Heart right ventricle (tissue), 16 donors: ENCODE measurements around the gene CLEC16A. TPM values are rescaled to one million over a fixed set of nuclear protein-coding genes. Genes with fewer than 3 reads are reported as not detected.
A peak's percentile ranks its signal among the peaks of the same experiment; 100 is the strongest.
"Not testable (repeated sequence)": the region's sequence is repeated elsewhere in the genome, so short reads cannot be mapped to it uniquely, and the experiment has no call there.

Experiments
- ATAC-seq, 8 donors: fragments of 200-7000 bp; cut with Tn5 transposase; one replicate each; pipeline ENCODE4 v1.9.1; 2020; ENCODE audit warnings: mild to moderate bottlenecking in 8 of 8, moderate library complexity in 8 of 8, moderate number of reproducible peaks in 1 of 8
- DNase-seq, 2 donors: peaks; one replicate each; pipeline ENCODE4 v3.0.0-alpha.2; 2020
- H3K27ac ChIP-seq, 10 donors: fragments of 200-600 bp; sonication (generic) in 2 of 10; one replicate each; pipeline versions ENCODE4 v1.5.0 to v1.8.0; 2020 to 2022; ENCODE audit warnings: mild to moderate bottlenecking in 3 of 10
- H3K27me3 ChIP-seq, 7 donors: fragments of 200-600 bp; one replicate each; pipeline ENCODE4 v1.8.0; 2021 to 2022; ENCODE audit warnings: mild to moderate bottlenecking in 2 of 7
- H3K36me3 ChIP-seq, 9 donors: fragments of 200-600 bp; sonication (generic) in 1 of 9; one replicate each; pipeline versions ENCODE4 v1.5.0 to v1.8.0; 2020 to 2022; ENCODE audit warnings: mild to moderate bottlenecking in 2 of 9
- H3K4me1 ChIP-seq, 9 donors: fragments of 200-600 bp; sonication (generic) in 1 of 9; one replicate each; pipeline versions ENCODE4 v1.5.0 to v1.8.0; 2020 to 2022; ENCODE audit warnings: mild to moderate bottlenecking in 4 of 9
- H3K4me3 ChIP-seq, 10 donors: fragments of 200-600 bp; sonication (generic) in 2 of 10; one replicate each; pipeline versions ENCODE4 v1.5.0 to v1.8.0; 2020 to 2022; ENCODE audit warnings: mild to moderate bottlenecking in 7 of 10, moderate library complexity in 2 of 10
- H3K9me3 ChIP-seq, 11 donors: fragments of 200-600 bp in 10 of 11; sonication (generic) in 2 of 11; one replicate each; pipeline versions ENCODE4 v1.5.0 to v1.8.0; 2013 to 2022; ENCODE audit warnings: mild to moderate bottlenecking in 2 of 11, control low read depth in 1 of 11, moderate library complexity in 1 of 11
- WGBS, 2 donors: extraction: QIAGEN DNeasy Blood & Tissue Kit; methylation state at CpG; one replicate each; pipeline ENCODE4 v1.1.7; 2013; ENCODE audit warnings: inconsistent platforms in 1 of 2; 5-methylcytosine and 5-hydroxymethylcytosine counted together
- intact Hi-C, 10 donors: fragments of 100-400 bp; cut with DNase I; formaldehyde crosslinking; loops; one replicate each; pipeline versions ENCODE4 v1.11.1 to v1.14.2; 2022
- polyA plus RNA-seq, 2 donors: library from polyadenylated mRNA; stranded (reverse); fragments of 200-250 nt; gene quantifications; one replicate each; pipeline ENCODE4 v1.2.3, GENCODE V29; 2013
- total RNA-seq, 10 donors: library from RNA; stranded (reverse); fragmentation: NEBNext Ultra II Directional in 3 of 10; extraction: Animal tissue kit (Norgen Biotek cat#: 25700) in 3 of 10; gene quantifications; one replicate each; pipeline versions ENCODE4 v1.2.1 to v1.2.4, GENCODE V29; 2021 to 2023
- TF ChIP-seq, protein P1 (sequence below), 9 donors: fragments of 200-600 bp; sonication (generic) in 2 of 9; IDR thresholded peaks; one replicate each; pipeline versions ENCODE4 v1.5.0 to v1.8.0; 2021 to 2022; ENCODE audit warnings: antibody characterized with exemption in 9 of 9, mild to moderate bottlenecking in 5 of 9, moderate library complexity in 1 of 9
- donor health status: Arrhythmogenic right ventricular cardiomyopathy.
- donor health status: ischemic (EF 13 %, LVEDD 7.1; RV severe dilation, severe dysfunction).
- donor health status: healthy with polysubstance abuse.
- donor health status: DM: no; HTN: yes; CAD: no.
- donor health status: DM: no; HTN: no; CAD: no.
- donor health status: ischemic (EF 25% LVEDD 6.9; RV normal size, moderate dysfunction).
- donor health status: ischemic (EF 25% LVEDD 5.7; RV mildly dilated, moderate dysfunction).
- donor health status: healthy.
- donor health status: DM: yes; HTN: yes; CAD: no.
- donor health status: Ischemic cardiomyopathy.
- donor health status: ischemic (EF 35%, LVEDD 5.7; RV mildly dilated, moderate dysfunction).
- donor health status: nonischemic (EF 11% LVEDD 7.7; RV severe dilation, severe dysfunction).
- donor health status: DM: yes; HTN: yes; CAD: no.
- donor health status: PGD.
- donor health status: ischemic (EF 29% LVEDD 5.4; RV normal size, mild dysfunction).
- donor health status: nonischemic (EF 23%, LVEDD 6.1; RV moderate dilation, normal function).

The CLEC16A gene
- total and polyA plus RNA-seq, 12 donors: 12.1 to 30.8 (median 23.0) TPM

DNA sequence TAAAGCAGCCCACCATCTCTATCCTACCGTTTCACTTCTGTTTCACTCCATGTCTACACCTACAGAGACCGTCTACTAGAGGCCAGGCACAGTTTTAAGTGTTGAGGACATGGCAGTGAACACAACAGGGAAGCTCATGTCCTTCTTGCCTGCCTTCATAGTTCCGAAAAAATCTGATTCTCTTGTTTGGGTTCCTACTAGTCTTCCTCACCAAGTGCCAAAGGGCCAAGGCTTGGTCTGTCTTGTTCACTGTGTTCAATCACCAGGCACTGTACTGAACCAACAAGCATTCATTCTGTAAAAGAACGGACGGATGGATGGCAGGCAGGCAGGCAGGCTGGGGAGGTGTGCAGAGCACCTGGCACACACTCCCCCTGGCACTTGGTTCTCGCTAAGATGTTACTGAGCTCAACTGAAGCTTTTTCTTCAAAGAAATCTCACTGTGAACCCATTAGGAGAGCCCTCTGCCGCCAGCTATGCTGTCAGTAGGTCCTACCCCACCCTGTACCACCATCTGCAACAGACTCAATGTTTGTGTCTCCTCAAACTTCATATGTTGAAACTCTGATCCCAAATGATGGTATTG, 4.6 kb upstream of the CLEC16A start:
- H3K27ac ChIP-seq: peak overlapping the region in 9 of 10 donors; percentile 1 to 94 (median 90)
- no peaks in the 10 kb centered on the region for H3K27me3 ChIP-seq
- H3K4me3 ChIP-seq: peak overlapping the region in 9 of 10 donors; percentile 50 to 89 (median 82)
- 72 to 81% methylated on average over 7 of the region's 7 CpGs for WGBS, 2 donors
- DNase-seq (no peak), ATAC-seq (no peak)
- intact Hi-C loops: loop anchor here in 2 of 10 donors (5.0 to 10.0 kb wide), 2 partner anchors 112 to 615 kb away; no protein-coding TSS in a partner anchor
- no peaks in the 10 kb centered on the region for H3K9me3 ChIP-seq
- H3K36me3 ChIP-seq: peaks cover 0 to 11% (median 0%) of the 10 kb centered on the region in 9 donors
- TF ChIP-seq, protein P1, sequence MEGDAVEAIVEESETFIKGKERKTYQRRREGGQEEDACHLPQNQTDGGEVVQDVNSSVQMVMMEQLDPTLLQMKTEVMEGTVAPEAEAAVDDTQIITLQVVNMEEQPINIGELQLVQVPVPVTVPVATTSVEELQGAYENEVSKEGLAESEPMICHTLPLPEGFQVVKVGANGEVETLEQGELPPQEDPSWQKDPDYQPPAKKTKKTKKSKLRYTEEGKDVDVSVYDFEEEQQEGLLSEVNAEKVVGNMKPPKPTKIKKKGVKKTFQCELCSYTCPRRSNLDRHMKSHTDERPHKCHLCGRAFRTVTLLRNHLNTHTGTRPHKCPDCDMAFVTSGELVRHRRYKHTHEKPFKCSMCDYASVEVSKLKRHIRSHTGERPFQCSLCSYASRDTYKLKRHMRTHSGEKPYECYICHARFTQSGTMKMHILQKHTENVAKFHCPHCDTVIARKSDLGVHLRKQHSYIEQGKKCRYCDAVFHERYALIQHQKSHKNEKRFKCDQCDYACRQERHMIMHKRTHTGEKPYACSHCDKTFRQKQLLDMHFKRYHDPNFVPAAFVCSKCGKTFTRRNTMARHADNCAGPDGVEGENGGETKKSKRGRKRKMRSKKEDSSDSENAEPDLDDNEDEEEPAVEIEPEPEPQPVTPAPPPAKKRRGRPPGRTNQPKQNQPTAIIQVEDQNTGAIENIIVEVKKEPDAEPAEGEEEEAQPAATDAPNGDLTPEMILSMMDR (IDR thresholded peaks at IDR 0.05): no peak
- H3K4me1 ChIP-seq: peaks cover 30 to 85% (median 80%) of the 10 kb centered on the region in 9 donors

GRCh38 chr16:10940501-10941079, 3.8 kb upstream of the CLEC16A start:
- ATAC-seq: no peak
- Histone ChIP-seq H3K9me3 (no peaks in the 10 kb centered on the region), H3K4me1 (peaks cover 32 to 85% (median 79%) of the 10 kb centered on the region in 9 donors), H3K27me3 (no peaks in the 10 kb centered on the region), H3K4me3 (peak overlapping the region; percentile 50 to 89 (median 80)), H3K36me3 (peaks cover 0 to 11% (median 0%) of the 10 kb centered on the region in 9 donors), H3K27ac (peak overlapping the region; percentile 7 to 94 (median 90))
- TF ChIP-seq, protein P1 (IDR thresholded peaks at IDR 0.05): no peak
- intact Hi-C loops: loop anchor here in 1 of 10 donors (5.0 kb wide), 1 partner anchor 113 kb away; no protein-coding TSS in a partner anchor
- no peak for DNase-seq
- WGBS, 2 donors: 19 to 23% methylated on average over 8 of the region's 8 CpGs

GRCh38 chr16:10941127-10941933, 3.0 kb upstream of the CLEC16A start:
- Histone ChIP-seq H3K36me3 (peaks cover 0 to 3% (median 0%) of the 10 kb centered on the region in 9 donors), H3K4me1 (peaks cover 38 to 85% (median 79%) of the 10 kb centered on the region in 9 donors), H3K27ac (peak overlapping the region; percentile 7 to 94 (median 90)), H3K27me3 (no peaks in the 10 kb centered on the region), H3K9me3 (no peaks in the 10 kb centered on the region), H3K4me3 (peak overlapping the region; percentile 50 to 89 (median 80))
- intact Hi-C loops: loop anchor here in 1 of 10 donors (5.0 kb wide), 1 partner anchor 114 kb away; no protein-coding TSS in a partner anchor
- DNase-seq (no peak), ATAC-seq (peak in 3 of 8 donors; percentile 0 to 8 (median 1))
- WGBS, 2 donors: 3% methylated on average over 32 to 33 of the region's 36 CpGs
- TF ChIP-seq, protein P1 (IDR thresholded peaks at IDR 0.05): no peak

DNA sequence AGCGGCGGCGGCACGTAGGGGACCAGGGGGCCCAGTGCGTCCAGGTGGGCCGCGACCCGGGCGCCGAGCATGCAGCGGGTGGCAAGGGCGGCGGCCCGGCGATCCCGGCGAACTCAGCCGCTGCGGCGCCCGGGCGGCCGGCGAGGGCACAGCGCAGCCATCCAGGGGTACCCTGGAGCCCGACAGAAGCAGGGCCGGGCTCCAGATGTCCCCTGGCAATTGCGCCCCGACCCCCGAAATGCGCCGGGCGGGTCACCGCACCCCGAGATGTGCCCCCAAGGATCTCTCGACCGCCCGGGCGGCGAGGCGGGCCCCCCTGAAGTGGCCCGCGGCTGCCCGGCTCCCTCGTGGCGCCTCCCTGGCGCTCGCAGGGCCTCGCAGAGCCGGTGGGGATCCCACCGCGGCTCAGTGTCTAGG, 2.4 kb upstream of the CLEC16A start:
- 0 to 1% methylated on average over 44 to 52 of the region's 52 CpGs for WGBS, 2 donors
- H3K4me1 ChIP-seq: peaks cover 34 to 84% (median 77%) of the 10 kb centered on the region in 9 donors
- ATAC-seq: peak in 2 of 8 donors; percentile 0 to 1
- H3K4me3 ChIP-seq: peak overlapping the region; percentile 50 to 89 (median 80)
- not testable (repeated sequence) for H3K36me3 ChIP-seq, H3K27me3 ChIP-seq, DNase-seq, H3K9me3 ChIP-seq
- H3K27ac ChIP-seq: peak overlapping the region; percentile 65 to 94 (median 90)
- intact Hi-C loops: loop anchor here in 1 of 10 donors (5.0 kb wide), 1 partner anchor 115 kb away; no protein-coding TSS in a partner anchor
